GM23338 (cell line): ENCODE data around the gene RRP7A. TPM values are rescaled to one million over a fixed set of nuclear protein-coding genes. Genes with fewer than 3 reads are reported as not detected.

ENCODE experiments used
- ATAC-seq: fragments of 200-7000 bp; cut with Tn5 transposase; 3 replicates; pipeline ENCODE4 v1.9.1; 2020
- DNase-seq: peaks from one replicate; pipeline ENCODE4 v3.0.0-alpha.2; 2015; ENCODE audit warnings: low spot score
- H2AFZ ChIP-seq: fragments of 200-600 bp; sonication (generic); 2 replicates; pipeline ENCODE4 v1.8.0; 2016; ENCODE audit warnings: antibody characterized with exemption, mild to moderate bottlenecking, moderate library complexity
- H3F3A ChIP-seq: fragments of 200-600 bp; sonication (generic); replicated peaks from 2 replicates; pipeline ENCODE4 v1.8.0; 2017; ENCODE audit warnings: antibody characterized with exemption, mixed run types, low read depth
- H3K27ac ChIP-seq: fragments of 200-600 bp; sonication (generic); 2 replicates; pipeline ENCODE4 v1.6.1; 2016; ENCODE audit warnings: low read depth
- H3K27me3 ChIP-seq: fragments of 200-600 bp; sonication (generic); 2 replicates; pipeline ENCODE4 v1.8.0; 2016; ENCODE audit warnings: mild to moderate bottlenecking, mixed run types, moderate library complexity; ENCODE audit not compliant: insufficient read depth
- H3K36me3 ChIP-seq: fragments of 200-600 bp; sonication (generic); 2 replicates; pipeline ENCODE4 v1.8.0; 2016; ENCODE audit warnings: mild to moderate bottlenecking; ENCODE audit not compliant: insufficient read depth
- H3K4me1 ChIP-seq: fragments of 200-600 bp; sonication (generic); 2 replicates; pipeline ENCODE4 v1.8.0; 2016; ENCODE audit warnings: mild to moderate bottlenecking, moderate library complexity; ENCODE audit not compliant: insufficient read depth
- H3K4me2 ChIP-seq: fragments of 200-600 bp; sonication (generic); 2 replicates; pipeline ENCODE4 v1.7.1; 2017; ENCODE audit warnings: mixed run types
- H3K4me3 ChIP-seq: fragments of 200-600 bp; sonication (generic); 2 replicates; pipeline ENCODE4 v1.6.1; 2016; ENCODE audit warnings: mixed run types
- H3K79me2 ChIP-seq: fragments of 200-600 bp; sonication (generic); replicated peaks from 2 replicates; pipeline ENCODE4 v1.8.0; 2017; ENCODE audit warnings: mild to moderate bottlenecking; ENCODE audit not compliant: insufficient read depth
- H3K9me2 ChIP-seq: fragments of 200-600 bp; sonication (generic); 2 replicates; pipeline ENCODE4 v1.8.0; 2017; ENCODE audit not compliant: insufficient read depth
- H4K20me1 ChIP-seq: fragments of 200-600 bp; sonication (generic); replicated peaks from 2 replicates; pipeline ENCODE4 v1.8.0; 2017; ENCODE audit warnings: mild to moderate bottlenecking; ENCODE audit not compliant: insufficient read depth
- H3K27ac Mint-ChIP-seq: 2 replicates; pipeline ENCODE4 v1.8.0; 2020; ENCODE audit warnings: inconsistent platforms, mild to moderate bottlenecking, moderate library complexity, mixed read lengths
- H3K27me3 Mint-ChIP-seq: 3 replicates; pipeline ENCODE4 v1.8.0; 2022; ENCODE audit warnings: low read depth, mild to moderate bottlenecking, moderate library complexity, mixed read lengths, inconsistent platforms; ENCODE audit not compliant: insufficient read depth, poor library complexity
- H3K36me3 Mint-ChIP-seq: 3 replicates; pipeline ENCODE4 v1.8.0; 2021; ENCODE audit warnings: low read depth, mild to moderate bottlenecking, inconsistent platforms, moderate library complexity, mixed read lengths
- H3K4me1 Mint-ChIP-seq: 3 replicates; pipeline ENCODE4 v1.8.0; 2020; ENCODE audit warnings: mild to moderate bottlenecking, inconsistent platforms, mixed read lengths
- H3K4me3 Mint-ChIP-seq: 3 replicates; pipeline ENCODE4 v1.8.0; 2021; ENCODE audit warnings: moderate library complexity, mild to moderate bottlenecking, inconsistent platforms, mixed read lengths
- H3K9me3 Mint-ChIP-seq: 3 replicates; pipeline ENCODE4 v1.8.0; 2020; ENCODE audit warnings: moderate library complexity, mild to moderate bottlenecking, inconsistent platforms, mixed read lengths
- CREB1 ChIP-seq: fragments of 250-450 bp; sonication (Bioruptor Pico); IDR thresholded peaks from 2 replicates; pipeline ENCODE4 v1.5.0; 2020; ENCODE audit warnings: low read depth, mild to moderate bottlenecking, moderate library complexity
- CTCF ChIP-seq, 2 experiments: fragments of 200-600 bp in 1 of 2; sonication (generic) in 1 of 2; conservative IDR thresholded peaks; 2 replicates each; pipeline versions ENCODE4 v1.5.1 to v1.6.1; 2016 to 2017; ENCODE audit warnings: antibody characterized with exemption in 2 of 2, low read depth in 2 of 2, mild to moderate bottlenecking in 2 of 2, moderate library complexity in 1 of 2
- EZH2 ChIP-seq: fragments of 200-600 bp; sonication (generic); IDR thresholded peaks from one replicate; pipeline ENCODE4 v1.8.0; 2017; ENCODE audit warnings: antibody characterized with exemption, mild to moderate bottlenecking, low read depth; ENCODE audit not compliant: unreplicated experiment
- EZH2phosphoT487 ChIP-seq: fragments of 200-600 bp; sonication (generic); IDR thresholded peaks from one replicate; pipeline ENCODE4 v1.8.1; 2018; ENCODE audit warnings: antibody characterized with exemption; ENCODE audit not compliant: unreplicated experiment
- JUNB ChIP-seq: IDR thresholded peaks from one replicate; pipeline ENCODE4 v1.6.1; 2016; ENCODE audit warnings: antibody characterized with exemption; ENCODE audit not compliant: unreplicated experiment
- NANOG ChIP-seq: IDR thresholded peaks from 2 replicates; pipeline ENCODE4 v1.6.1; 2016; ENCODE audit warnings: antibody characterized with exemption, borderline replicate concordance
- POLR2AphosphoS5 ChIP-seq: IDR thresholded peaks from 2 replicates; pipeline ENCODE4 v1.6.1; 2016; ENCODE audit warnings: antibody characterized with exemption, low read depth
- REST ChIP-seq: IDR thresholded peaks from one replicate; pipeline ENCODE4 v1.6.1; 2018; ENCODE audit warnings: antibody characterized with exemption; ENCODE audit not compliant: unreplicated experiment
- STAT1 ChIP-seq: IDR thresholded peaks from one replicate; pipeline ENCODE4 v1.6.1; 2016; ENCODE audit warnings: antibody characterized with exemption; ENCODE audit not compliant: unreplicated experiment
- ZNF114 ChIP-seq: fragments of 250-450 bp; sonication (Bioruptor Pico); IDR thresholded peaks from 2 replicates; pipeline ENCODE4 v1.5.0; 2020; ENCODE audit warnings: mild to moderate bottlenecking, moderate library complexity
- ZNF331 ChIP-seq: fragments of 250-450 bp; sonication (Bioruptor Pico); IDR thresholded peaks from 2 replicates; pipeline ENCODE4 v1.5.0; 2020; ENCODE audit warnings: low read depth, mild to moderate bottlenecking, moderate library complexity
- polyA plus RNA-seq: library from polyadenylated mRNA; unstranded; fragments of >200 nt; fragmentation: Nextera tagmentation; extraction: Ambion mirVana; gene quantifications from 2 replicates; pipeline ENCODE4 v1.2.1, GENCODE V29; 2016
- total RNA-seq: library from RNA; depleted of rRNA; stranded (reverse); fragments of >200 nt; shearing (Covaris generic); gene quantifications from 2 replicates; pipeline ENCODE4 v1.2.3, GENCODE V29; 2014
- TF ChIP-seq, protein P1 (sequence below): fragments of 250-450 bp; sonication (Bioruptor Pico); IDR thresholded peaks from 2 replicates; pipeline ENCODE4 v1.5.0; 2020; ENCODE audit warnings: mild to moderate bottlenecking, moderate library complexity
- TF ChIP-seq, protein P2 (sequence below): IDR thresholded peaks from 2 replicates; pipeline ENCODE4 v1.6.1; 2016; ENCODE audit warnings: antibody characterized with exemption

The RRP7A gene
- total and polyA plus RNA-seq, 2 experiments from 2014 or later: 48.1 to 59.2 TPM

GRCh38 chr22:42472671-42473070 is 46.9 kb downstream of the RRP7A start:
- H3K4me3 Mint-ChIP-seq: no peak overlapping the region
- no peak for DNase-seq
- no peaks in the 10 kb centered on the region for H3K36me3 Mint-ChIP-seq
- Histone ChIP-seq H3K9me2 (no peaks in the 10 kb centered on the region), H3K79me2 (no peaks in the 10 kb centered on the region), H3K27ac (no peak overlapping the region), H3F3A (no peaks in the 10 kb centered on the region), H3K4me2 (no peak overlapping the region), H3K4me1 (0 out of 2 replicates have a peak, but pooled peaks cover 3% of the 10 kb centered on the region), H4K20me1 (no peaks in the 10 kb centered on the region), H3K36me3 (no peaks in the 10 kb centered on the region), H2AFZ (0 out of 2 replicates have a peak overlapping the region, but pooled peaks have one; percentile 56), H3K4me3 (no peak overlapping the region), H3K27me3 (no peaks in the 10 kb centered on the region)
- H3K4me1 Mint-ChIP-seq: peaks cover 10% of the 10 kb centered on the region
- no peak for ATAC-seq
- H3K27me3 Mint-ChIP-seq: peaks cover 14% of the 10 kb centered on the region
- TF ChIP-seq NANOG (no peak), JUNB (no peak), EZH2phosphoT487 (no peak), ZNF331 (CRISPR knock-in tag) (no peak), CTCF (conservative IDR thresholded peaks at IDR 0.05; ENCODE audit: low read depth in 2 of 2) (no peak), REST (no peak), ZNF114 (no peak), CREB1 (CRISPR knock-in tag) (no peak), STAT1 (no peak), EZH2 (no peak), POLR2AphosphoS5 (no peak)
- TF ChIP-seq, protein P1, sequence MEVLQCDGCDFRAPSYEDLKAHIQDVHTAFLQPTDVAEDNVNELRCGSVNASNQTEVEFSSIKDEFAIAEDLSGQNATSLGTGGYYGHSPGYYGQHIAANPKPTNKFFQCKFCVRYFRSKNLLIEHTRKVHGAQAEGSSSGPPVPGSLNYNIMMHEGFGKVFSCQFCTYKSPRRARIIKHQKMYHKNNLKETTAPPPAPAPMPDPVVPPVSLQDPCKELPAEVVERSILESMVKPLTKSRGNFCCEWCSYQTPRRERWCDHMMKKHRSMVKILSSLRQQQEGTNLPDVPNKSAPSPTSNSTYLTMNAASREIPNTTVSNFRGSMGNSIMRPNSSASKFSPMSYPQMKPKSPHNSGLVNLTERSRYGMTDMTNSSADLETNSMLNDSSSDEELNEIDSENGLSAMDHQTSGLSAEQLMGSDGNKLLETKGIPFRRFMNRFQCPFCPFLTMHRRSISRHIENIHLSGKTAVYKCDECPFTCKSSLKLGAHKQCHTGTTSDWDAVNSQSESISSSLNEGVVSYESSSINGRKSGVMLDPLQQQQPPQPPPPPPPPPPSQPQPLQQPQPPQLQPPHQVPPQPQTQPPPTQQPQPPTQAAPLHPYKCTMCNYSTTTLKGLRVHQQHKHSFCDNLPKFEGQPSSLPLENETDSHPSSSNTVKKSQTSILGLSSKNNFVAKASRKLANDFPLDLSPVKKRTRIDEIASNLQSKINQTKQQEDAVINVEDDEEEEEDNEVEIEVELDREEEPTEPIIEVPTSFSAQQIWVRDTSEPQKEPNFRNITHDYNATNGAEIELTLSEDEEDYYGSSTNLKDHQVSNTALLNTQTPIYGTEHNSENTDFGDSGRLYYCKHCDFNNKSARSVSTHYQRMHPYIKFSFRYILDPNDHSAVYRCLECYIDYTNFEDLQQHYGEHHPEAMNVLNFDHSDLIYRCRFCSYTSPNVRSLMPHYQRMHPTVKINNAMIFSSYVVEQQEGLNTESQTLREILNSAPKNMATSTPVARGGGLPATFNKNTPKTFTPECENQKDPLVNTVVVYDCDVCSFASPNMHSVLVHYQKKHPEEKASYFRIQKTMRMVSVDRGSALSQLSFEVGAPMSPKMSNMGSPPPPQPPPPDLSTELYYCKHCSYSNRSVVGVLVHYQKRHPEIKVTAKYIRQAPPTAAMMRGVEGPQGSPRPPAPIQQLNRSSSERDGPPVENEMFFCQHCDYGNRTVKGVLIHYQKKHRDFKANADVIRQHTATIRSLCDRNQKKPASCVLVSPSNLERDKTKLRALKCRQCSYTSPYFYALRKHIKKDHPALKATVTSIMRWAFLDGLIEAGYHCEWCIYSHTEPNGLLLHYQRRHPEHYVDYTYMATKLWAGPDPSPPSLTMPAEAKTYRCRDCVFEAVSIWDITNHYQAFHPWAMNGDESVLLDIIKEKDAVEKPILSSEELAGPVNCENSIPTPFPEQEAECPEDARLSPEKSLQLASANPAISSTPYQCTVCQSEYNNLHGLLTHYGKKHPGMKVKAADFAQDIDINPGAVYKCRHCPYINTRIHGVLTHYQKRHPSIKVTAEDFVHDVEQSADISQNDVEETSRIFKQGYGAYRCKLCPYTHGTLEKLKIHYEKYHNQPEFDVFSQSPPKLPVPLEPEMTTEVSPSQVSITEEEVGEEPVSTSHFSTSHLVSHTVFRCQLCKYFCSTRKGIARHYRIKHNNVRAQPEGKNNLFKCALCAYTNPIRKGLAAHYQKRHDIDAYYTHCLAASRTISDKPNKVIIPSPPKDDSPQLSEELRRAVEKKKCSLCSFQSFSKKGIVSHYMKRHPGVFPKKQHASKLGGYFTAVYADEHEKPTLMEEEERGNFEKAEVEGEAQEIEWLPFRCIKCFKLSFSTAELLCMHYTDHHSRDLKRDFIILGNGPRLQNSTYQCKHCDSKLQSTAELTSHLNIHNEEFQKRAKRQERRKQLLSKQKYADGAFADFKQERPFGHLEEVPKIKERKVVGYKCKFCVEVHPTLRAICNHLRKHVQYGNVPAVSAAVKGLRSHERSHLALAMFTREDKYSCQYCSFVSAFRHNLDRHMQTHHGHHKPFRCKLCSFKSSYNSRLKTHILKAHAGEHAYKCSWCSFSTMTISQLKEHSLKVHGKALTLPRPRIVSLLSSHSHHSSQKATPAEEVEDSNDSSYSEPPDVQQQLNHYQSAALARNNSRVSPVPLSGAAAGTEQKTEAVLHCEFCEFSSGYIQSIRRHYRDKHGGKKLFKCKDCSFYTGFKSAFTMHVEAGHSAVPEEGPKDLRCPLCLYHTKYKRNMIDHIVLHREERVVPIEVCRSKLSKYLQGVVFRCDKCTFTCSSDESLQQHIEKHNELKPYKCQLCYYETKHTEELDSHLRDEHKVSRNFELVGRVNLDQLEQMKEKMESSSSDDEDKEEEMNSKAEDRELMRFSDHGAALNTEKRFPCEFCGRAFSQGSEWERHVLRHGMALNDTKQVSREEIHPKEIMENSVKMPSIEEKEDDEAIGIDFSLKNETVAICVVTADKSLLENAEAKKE (CRISPR knock-in tag): no peak
- TF ChIP-seq, protein P2, sequence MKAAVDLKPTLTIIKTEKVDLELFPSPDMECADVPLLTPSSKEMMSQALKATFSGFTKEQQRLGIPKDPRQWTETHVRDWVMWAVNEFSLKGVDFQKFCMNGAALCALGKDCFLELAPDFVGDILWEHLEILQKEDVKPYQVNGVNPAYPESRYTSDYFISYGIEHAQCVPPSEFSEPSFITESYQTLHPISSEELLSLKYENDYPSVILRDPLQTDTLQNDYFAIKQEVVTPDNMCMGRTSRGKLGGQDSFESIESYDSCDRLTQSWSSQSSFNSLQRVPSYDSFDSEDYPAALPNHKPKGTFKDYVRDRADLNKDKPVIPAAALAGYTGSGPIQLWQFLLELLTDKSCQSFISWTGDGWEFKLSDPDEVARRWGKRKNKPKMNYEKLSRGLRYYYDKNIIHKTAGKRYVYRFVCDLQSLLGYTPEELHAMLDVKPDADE: no peak
- no peaks in the 10 kb centered on the region for H3K9me3 Mint-ChIP-seq
- H3K27ac Mint-ChIP-seq: no peak overlapping the region
